ENCODE results near the gene SLC25A34. TPM values are rescaled to one million over a fixed set of nuclear protein-coding genes. Genes with fewer than 3 reads are reported as not detected.
A peak's percentile ranks its signal among the peaks of the same experiment; 100 is the strongest.

Gene SLC25A34
- total and polyA plus RNA-seq, 2 of the 13 experiments (the other 11 are each of a cell fraction or from before 2014, with no cell fraction given), result 0.13 to 0.18 TPM

- no peak for TF ChIP-seq SYNCRIP (IDR thresholded peaks at IDR 0.05; ENCODE audit: insufficient read depth, low read depth, low read length)
- TF ChIP-seq TARDBP (CRISPR knock-in tag; IDR thresholded peaks at IDR 0.05), result 0 out of 2 replicates have a peak, but pooled peaks have one; percentile 39
- peak; percentile 50; the same call in 1 of the 2 replicates for TF ChIP-seq ZBTB7A (CRISPR knock-in tag; IDR thresholded peaks at IDR 0.05)
- no peak for TF ChIP-seq ZNF234 (CRISPR knock-in tag; conservative IDR thresholded peaks at IDR 0.05)
- no peak for TF ChIP-seq ZNF296 (CRISPR knock-in tag; conservative IDR thresholded peaks at IDR 0.05)
- no peak for TF ChIP-seq ZNF17 (CRISPR knock-in tag; IDR thresholded peaks at IDR 0.05)
- TF ChIP-seq THRA (CRISPR knock-in tag; IDR thresholded peaks at IDR 0.05; ENCODE audit: borderline replicate concordance), result 0 out of 2 replicates have a peak, but pooled peaks have one; percentile 68
- no peak for TF ChIP-seq ZNF138 (CRISPR knock-in tag; IDR thresholded peaks at IDR 0.05; ENCODE audit: low read depth)
- TF ChIP-seq RARA (CRISPR knock-in tag; IDR thresholded peaks at IDR 0.05), result no peak
- no peak for TF ChIP-seq ZNF264 (CRISPR knock-in tag; IDR thresholded peaks at IDR 0.05)
- 0 out of 2 replicates have a peak, but pooled peaks have one; percentile 13 for TF ChIP-seq SP4 (CRISPR knock-in tag; IDR thresholded peaks at IDR 0.05)
- TF ChIP-seq ZKSCAN8 (CRISPR knock-in tag; IDR thresholded peaks at IDR 0.05; ENCODE audit: borderline replicate concordance), result no peak
- no peak for TF ChIP-seq MED13 (CRISPR knock-in tag; IDR thresholded peaks at IDR 0.05)
- TF ChIP-seq SNAPC2 (CRISPR knock-in tag; IDR thresholded peaks at IDR 0.05), result no peak
- TF ChIP-seq ZNF761 (CRISPR knock-in tag; conservative IDR thresholded peaks at IDR 0.05), result no peak
- no peak for TF ChIP-seq TRIM24 (CRISPR knock-in tag; IDR thresholded peaks at IDR 0.05)
- TF ChIP-seq TMF1 (CRISPR knock-in tag; IDR thresholded peaks at IDR 0.05; ENCODE audit: low read depth), result no peak
- no peak for TF ChIP-seq BCLAF1 (IDR thresholded peaks at IDR 0.05)
- no peak for TF ChIP-seq ZNF12 (CRISPR knock-in tag; IDR thresholded peaks at IDR 0.05)
- no peak for TF ChIP-seq ZNF546 (CRISPR knock-in tag; conservative IDR thresholded peaks at IDR 0.05)
- TF ChIP-seq ZNF7 (CRISPR knock-in tag; IDR thresholded peaks at IDR 0.05), result no peak
- no peak for TF ChIP-seq TFE3 (CRISPR knock-in tag; IDR thresholded peaks at IDR 0.05)
- TF ChIP-seq ZBTB42 (CRISPR knock-in tag; IDR thresholded peaks at IDR 0.05), result no peak
- TF ChIP-seq ZSCAN31 (CRISPR knock-in tag; IDR thresholded peaks at IDR 0.05; ENCODE audit: low read depth), result 0 out of 2 replicates have a peak, but pooled peaks have one; percentile 39
- TF ChIP-seq ZNF644 (CRISPR knock-in tag; IDR thresholded peaks at IDR 0.05; ENCODE audit: low read depth), result no peak
- TF ChIP-seq MEIS2 (CRISPR knock-in tag; IDR thresholded peaks at IDR 0.05), result no peak
- TF ChIP-seq RELA (CRISPR knock-in tag; IDR thresholded peaks at IDR 0.05), result 0 out of 2 replicates have a peak, but pooled peaks have one; percentile 56
Measured at GRCh38 chr1:15740924-15741850, 5.1 kb downstream of the SLC25A34 start (continued).
